ENCODE data around the gene GMDS.
"Not testable (repeated sequence)": the region's sequence is repeated elsewhere in the genome, so short reads cannot be mapped to it uniquely, and the experiment has no call there.

The GMDS gene

GRCh38 chr6:1697688-1698351, 547.6 kb downstream of the GMDS start:
- no peak for DNase-seq

GRCh38 chr6:1696463-1696850, 548.9 kb downstream of the GMDS start:
- no peak for DNase-seq

DNA sequence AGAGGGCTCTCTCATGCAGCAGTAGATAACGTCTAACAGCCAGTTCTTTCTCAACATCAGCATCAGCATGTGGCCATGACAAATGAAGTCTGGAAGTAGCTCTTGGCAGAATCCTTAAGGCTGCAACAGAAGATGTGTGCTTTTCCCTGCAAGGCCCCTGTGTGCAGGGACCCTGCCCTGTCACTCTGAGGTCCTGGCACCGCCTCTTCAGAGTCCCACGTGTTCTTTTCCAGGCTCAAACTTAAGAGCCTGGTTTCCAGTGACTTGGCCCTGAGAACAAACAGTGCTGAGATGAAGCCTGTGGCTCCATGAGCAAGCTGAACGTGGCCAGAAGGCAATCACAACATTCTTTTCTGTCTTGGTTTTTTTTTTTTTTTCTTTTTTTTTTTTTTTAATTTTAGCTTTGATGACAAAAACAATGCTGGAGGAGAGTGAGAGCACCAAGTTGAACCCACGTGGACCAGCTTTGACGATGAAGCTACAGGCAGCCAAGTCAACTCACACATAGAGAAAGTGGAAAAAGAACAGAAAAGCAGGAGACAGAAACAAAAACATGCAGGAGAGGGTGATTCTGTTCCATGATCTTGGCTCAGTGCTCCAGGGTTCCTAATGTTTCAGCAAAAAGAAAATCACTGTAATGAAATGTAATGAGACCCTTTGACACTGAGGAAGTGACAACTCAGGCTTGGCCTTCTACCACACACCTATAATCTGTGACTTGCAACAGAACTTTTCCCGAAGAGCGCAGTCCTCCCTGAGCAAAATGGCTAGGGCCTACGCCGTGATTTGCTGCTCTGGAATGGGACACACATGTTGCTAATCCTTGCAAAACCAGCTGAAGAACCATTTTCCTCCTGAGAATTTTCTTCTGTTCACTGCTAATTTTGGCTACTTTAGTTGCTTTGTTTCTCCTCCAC, 549.6 kb downstream of the GMDS start:
- DNase-seq, result no peak

GRCh38 chr6:1691828-1692227, 553.6 kb downstream of the GMDS start:
- DNase-seq, result not testable (repeated sequence)

DNA sequence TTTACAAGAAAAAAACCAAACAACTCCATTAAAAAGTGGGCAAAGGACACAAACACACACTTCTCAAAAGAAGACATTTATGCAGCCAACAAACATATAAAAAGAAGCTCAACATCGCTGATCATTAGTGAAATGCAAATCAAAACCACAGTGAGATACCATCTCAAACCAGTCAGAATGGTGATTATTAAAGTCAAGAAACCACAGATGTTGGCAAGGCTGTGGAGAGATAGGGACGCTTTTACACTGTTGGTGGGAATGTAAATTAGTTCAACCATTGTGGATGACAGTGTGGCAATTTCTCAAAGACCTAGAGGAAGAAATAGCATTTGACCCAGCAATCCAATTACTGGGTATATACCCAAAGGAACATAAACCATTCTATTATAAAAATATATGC, 554.7 kb downstream of the GMDS start:
- DNase-seq, result not testable (repeated sequence)

- DNase-seq, result no peak
Observed at GRCh38 chr6:1689141-1689540, 556.3 kb downstream of the GMDS start.

- no peak for DNase-seq
Observed at GRCh38 chr6:1688396-1688795, 557.0 kb downstream of the GMDS start.

DNA sequence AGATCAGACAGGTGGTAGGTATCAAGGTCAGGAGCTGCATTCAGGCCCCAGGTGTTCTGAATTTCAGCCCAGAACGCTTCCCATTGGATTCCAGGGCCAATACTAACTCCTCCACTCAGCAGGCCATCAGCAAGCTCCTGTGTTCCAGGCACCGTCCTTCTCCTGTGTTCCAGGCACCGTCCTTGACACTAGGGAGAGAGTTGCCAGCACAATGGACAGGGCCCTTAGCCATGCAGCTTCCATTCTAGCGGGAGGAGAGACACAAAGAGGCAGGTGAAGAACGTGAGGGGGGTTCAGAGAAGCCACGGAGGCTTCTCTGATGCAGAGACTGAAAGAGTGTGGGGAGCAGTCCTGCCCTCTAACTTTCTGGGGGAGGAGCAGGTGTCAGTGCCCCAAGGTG, 558.0 kb downstream of the GMDS start:
- DNase-seq, result no peak

DNA sequence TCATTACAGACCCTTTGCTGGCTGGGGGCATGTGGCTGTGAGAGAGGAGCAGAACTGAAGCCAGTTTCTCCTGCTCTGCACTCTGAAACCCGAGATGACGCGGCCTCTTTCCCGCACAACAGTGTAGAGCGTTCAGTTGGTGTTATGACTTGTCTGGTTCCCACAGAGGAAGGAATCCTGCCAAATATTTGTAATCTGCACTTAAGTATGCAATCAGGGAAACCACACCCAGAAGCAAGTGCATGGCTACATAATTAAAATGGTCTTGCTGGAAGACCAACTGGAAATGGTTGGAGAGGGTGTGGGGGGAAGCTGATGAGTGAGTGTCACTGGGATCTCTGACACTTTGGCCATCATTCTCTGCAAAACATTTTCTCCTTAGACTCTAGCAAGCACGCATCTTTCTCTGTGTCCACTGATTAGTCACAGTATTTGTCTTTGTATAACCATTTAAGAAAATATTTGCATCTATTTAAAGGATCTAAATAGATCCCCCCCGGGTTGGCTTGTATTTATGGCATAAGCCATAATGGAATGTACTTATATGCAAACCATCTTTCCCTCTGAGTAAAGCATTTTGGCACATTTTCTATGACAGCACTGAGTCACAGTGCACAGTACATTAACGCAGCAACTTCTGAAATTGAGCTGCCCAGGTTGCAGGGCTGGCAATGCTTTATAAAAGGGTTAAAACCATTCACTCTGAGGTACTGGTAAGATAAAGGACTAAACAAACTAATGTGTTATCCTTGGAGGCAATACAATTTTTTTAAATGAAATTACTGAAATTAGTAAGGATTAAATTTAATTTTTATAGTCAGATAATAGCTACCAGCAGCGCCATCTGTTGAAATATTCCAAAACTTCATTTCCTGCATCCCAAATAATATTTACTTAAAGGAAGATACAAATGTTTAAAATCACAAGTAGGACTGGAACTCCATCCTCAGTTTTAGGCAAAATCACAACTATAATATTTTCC, 559.0 kb downstream of the GMDS start:
- no peak for DNase-seq

- no peak for DNase-seq
Observed at GRCh38 chr6:1679688-1680068, 565.7 kb downstream of the GMDS start.

- DNase-seq, result no peak
Observed at GRCh38 chr6:1679031-1679687, 566.2 kb downstream of the GMDS start.

- DNase-seq, result no peak
Observed at GRCh38 chr6:1678201-1678600, 567.2 kb downstream of the GMDS start.

GRCh38 chr6:1672379-1672778, 573.0 kb downstream of the GMDS start:
- DNase-seq, result no peak

DNA sequence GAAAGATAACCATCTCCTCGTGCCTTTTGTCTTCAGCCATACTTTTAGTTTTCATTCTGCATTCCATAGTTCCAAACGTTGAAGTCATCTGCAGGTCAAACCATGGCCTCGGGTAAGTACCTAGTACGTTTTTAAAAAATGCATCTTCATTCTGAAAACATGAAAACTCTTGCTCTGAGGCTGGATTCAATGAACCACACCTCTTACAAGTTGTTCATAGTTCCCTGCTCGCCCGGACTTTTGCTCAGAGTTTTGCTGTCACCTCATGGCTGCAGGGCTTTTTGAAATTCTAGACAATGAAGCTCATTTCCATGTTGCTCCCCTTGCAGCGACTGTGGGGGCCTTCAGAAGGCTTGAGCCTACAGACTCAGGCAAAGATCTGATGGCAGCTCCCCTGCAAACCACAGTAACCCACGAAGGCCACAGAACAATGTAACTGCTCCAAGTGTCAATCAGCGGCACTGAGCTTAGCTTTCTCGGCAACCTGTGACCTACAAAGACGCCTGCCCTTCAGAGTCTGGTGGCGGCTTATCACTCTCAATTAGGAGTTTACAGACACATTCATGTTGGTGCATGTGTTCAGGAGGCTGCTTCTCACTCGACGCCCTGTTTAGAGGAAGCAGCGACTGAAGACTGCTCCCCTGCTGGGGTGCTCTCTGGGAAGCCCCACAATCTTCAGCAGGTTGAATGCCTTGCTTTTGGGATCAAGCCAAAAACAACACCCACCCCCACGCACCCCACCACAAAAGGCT, 574.5 kb downstream of the GMDS start:
- no peak for DNase-seq

GRCh38 chr6:1669996-1670395, 575.4 kb downstream of the GMDS start:
- DNase-seq, result no peak

- DNase-seq, result not testable (repeated sequence)
Observed at GRCh38 chr6:1668456-1668855, 576.9 kb downstream of the GMDS start.

GRCh38 chr6:1667805-1668175, 577.6 kb downstream of the GMDS start:
- DNase-seq, result no peak

GRCh38 chr6:1667012-1667804, 578.2 kb downstream of the GMDS start:
- DNase-seq, result no peak

DNA sequence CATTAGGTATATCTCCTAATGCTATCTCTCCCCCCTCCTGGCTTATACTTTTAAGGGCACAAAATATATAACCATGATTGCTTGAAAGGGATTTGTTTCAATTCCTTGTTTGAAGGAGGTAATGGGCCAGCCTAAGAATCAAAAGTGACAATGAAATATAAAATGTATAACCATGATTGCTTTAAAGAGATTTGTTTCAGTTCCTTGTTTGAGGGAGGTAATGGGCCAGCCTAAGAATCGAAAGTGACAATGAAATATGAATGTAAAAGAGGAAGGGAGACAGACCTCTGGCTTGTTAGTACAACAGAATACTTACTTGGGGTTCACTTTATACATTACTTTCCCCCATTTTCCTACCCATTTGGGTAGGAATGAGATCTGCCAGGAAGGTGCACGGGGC, 580.2 kb downstream of the GMDS start:
- no peak for DNase-seq

DNA sequence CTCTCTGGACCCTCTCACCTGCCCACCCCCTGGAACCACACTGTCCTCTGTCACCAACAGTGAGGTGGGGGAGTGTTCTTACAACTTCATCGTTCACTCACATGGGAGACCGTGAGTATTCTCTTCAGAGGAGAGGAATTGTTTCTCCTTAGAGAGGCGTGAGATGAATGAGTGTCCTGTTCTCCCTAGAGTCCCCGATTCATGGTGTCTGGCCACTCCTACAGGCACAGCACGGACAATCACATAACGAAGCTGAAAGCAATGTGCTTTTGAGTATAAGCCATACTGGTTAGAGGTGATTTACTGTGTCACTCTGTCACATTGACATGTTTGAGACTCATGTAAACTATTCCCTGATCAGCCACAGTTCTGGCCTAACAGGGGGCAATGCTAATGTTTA, 581.1 kb downstream of the GMDS start:
- DNase-seq, result no peak

DNA sequence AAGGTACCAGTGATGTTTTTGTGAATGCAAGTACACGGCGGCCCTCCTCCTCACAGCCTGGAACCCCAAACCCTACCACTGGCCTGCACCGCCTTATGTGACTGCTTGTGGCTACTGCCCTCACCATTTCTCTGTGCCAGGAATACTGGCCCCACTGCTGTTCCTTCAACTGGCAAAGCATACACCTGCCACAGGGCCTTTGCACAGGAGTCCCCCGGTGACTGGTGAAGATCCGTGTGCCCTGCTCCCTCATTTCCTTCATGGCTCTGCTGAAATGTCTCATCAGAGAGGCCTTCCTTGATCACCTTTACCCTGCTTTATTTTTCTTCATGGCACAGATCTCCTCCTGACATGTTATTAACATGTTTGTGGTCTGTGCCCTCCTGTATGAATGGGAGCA, 581.9 kb downstream of the GMDS start:
- DNase-seq, result no peak

Measured in activated CD4-positive, alpha-beta T cell treated with anti-CD3 and anti-CD28 coated beads, Interleukin-10, Interleukin-2, amounts not matched to agents 100 ng/mL and 50 ng/mL, durations not matched to agents 16 hours and 8 hours (primary cell).